Measurements from ENCODE around the gene PDK2.

PDK2 gene

GRCh38 chr17:50094753-50095619, at the start of gene PDK2:
Gene PDK2 (plus strand): TSS chr17:50095351. CDS start chr17:50095436, 85 bp downstream.
- peak; percentile 97 for DNase-seq (ENCODE audit: low spot score)

- no peak for DNase-seq (ENCODE audit: low spot score)
These were observed 49.0 kb upstream of the PDK2 start for GRCh38 chr17:50046179-50046578.

DNA sequence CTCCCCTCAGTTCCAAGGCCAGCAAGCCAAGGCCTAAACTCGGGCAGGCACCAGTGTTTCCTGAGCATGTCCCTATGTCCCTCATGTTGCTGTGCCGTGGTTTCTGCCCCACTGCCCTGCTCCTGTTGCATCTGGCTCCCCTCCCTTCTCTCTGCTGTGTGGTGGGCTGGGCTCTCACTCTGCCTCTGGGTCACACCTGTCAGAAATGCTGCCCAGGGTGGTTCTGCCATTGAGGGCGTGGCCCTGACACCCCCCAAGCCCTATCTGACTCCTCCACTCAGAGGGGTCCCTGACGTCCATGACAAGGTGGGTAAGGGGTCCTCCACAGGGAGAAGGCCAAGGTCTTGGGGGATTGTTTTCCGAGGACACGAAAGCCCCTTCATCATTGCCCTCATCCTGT, 48.5 kb upstream of the PDK2 start:
- DNase-seq (ENCODE audit: low spot score): no peak

GRCh38 chr17:50047083-50047482, 48.1 kb upstream of the PDK2 start:
- DNase-seq (ENCODE audit: low spot score): no peak

DNA sequence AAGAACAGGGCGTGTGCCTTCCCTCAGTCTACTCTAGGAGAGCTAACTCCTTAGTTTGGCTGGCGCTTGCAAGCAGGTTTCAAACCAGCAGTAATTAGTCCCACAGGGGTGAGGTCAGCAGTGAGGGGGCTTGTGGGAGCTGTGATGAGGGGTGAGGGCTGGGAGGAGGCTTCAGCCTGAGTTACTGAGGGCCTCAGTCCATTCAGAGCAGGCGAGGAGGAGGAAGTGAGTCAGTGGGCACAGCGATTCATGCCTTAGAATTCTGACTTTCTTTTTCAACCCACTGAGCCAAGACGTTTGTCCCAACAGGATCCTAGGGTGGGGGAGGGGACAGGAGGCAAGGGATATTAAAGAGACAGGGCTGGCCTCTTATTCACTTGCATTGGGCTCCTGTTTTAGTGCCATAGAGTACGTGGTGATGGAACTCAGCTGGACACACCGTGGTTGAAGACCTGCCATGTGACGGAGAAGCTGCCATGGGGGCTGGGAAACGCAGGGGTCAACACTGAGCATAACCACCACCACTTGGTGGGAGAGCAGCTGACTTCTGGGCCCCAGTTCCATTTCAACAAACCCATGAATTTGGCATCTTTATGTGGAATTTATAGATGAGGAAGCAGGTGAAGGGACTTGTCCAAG, 47.5 kb upstream of the PDK2 start:
- DNase-seq (ENCODE audit: low spot score): no peak

GRCh38 chr17:50048146-50048720, 46.9 kb upstream of the PDK2 start:
- DNase-seq (ENCODE audit: low spot score): no peak

- DNase-seq (ENCODE audit: low spot score): no peak
These were observed 46.2 kb upstream of the PDK2 start for GRCh38 chr17:50048988-50049387.

- DNase-seq (ENCODE audit: low spot score): no peak
These were observed 45.5 kb upstream of the PDK2 start for GRCh38 chr17:50049636-50050035.

- no peak for DNase-seq (ENCODE audit: low spot score)
These were observed 44.6 kb upstream of the PDK2 start for GRCh38 chr17:50050431-50051032.

DNA sequence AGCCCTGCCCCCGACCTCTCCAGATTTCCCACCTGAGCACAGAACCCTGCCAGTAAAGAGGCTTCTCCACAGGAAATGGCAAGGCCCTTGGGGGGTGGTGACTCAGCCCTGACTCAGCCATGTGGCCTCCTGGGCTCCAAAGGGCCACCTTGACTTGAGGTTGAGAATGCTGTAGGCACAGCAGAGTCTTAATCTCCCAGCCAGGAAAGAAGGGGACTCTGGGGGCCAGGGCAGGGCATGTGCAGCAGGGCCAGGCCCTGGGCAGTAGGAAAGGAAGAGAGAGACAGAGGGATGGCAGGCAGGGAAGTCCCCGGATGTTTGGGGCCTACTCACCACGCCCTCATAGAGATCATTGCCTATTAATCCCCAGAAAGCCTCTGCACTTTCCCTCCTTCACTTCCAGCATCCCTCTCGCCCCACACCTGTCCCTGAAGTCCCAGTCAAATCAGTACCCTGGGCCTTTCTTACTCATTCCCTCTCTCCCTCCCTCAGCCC, 44.0 kb upstream of the PDK2 start:
- no peak for DNase-seq (ENCODE audit: low spot score)

DNA sequence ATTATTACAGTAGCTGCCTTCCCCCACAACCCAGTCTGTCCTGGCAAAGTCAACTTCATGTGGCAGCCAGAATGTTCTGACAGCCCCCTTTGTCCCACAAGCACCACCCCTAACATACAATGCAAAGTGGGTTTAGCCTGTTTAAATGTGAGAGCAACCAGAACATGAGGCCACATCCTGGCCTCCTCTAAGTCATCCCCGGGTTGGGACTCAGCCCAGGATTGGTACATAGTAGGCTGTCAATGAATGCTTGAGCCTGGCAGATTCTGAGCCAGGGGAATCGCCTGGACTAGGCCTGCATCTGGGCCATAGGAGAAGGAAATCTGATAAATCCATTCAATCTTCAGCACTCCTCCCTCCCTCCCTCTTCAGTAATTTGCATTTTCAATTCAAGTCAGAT, 43.5 kb upstream of the PDK2 start:
- no peak for DNase-seq (ENCODE audit: low spot score)

GRCh38 chr17:50052241-50052796, 42.8 kb upstream of the PDK2 start:
- DNase-seq (ENCODE audit: low spot score): no peak

- no peak for DNase-seq (ENCODE audit: low spot score)
These were observed 42.1 kb upstream of the PDK2 start for GRCh38 chr17:50052822-50053653.

GRCh38 chr17:50053654-50053960, 41.5 kb upstream of the PDK2 start:
- no peak for DNase-seq (ENCODE audit: low spot score)

DNA sequence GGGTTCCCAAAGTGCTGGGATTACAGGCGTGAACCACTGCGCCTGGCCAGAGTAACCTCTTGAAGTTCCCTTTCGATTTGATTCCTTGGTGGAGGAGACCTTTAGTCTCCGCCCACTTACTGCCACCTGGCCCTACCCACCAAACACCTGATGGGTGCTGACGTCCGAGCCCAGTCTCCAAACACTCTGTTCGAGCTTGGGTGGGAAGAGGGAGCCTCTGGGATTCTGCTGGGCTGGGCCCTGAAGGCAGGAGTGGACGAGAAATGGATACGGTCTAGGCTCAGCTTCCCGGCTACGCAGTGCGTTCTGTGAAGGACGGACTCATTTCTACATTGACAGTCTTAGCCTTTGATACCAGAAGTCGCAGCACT, 40.1 kb upstream of the PDK2 start:
- peak; percentile 24 for DNase-seq (ENCODE audit: low spot score)

DNA sequence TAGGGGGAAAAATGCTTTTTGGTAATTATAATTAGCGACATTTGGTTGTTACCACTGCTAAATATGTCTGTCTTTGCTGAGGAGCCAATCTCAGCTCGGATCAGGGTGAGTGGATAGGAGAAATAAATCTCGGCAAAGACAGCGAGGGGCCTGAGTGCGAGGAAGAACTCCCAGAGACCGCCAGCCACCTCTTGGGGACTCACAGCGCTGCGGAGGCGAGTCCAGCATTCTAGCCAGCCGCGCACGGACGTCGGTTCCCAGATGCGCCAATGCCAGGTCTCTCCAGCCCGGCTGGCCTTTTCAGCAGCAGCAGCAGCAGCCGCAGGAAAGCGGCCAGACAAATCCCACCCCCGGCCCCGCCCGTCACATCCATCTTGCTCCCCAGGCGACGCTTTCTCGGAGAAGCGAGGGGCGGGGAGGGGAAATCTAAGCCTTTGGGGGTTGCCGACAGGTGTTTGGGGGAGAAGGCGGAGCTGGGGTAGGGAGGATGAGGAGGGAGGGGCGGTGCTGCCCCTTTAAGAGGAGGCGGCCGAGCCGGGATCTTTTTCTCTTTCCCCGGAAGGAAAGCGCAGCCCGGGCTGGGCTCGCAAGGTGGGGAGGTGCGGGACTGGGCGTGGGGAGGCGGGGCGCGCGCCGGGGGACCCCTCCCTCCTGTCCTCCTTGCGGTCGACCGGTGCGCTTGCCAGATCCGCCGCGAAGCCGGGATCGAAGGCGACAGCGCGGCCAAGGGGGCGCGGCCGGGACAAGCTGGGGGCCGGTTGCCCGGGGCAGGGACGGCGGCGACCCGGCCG, 39.5 kb upstream of the PDK2 start, which contains the start of gene ITGA3:
Gene ITGA3 (plus strand): TSS at position 685 of the 791 bp plus-strand sequence. CDS start 330 bp downstream, outside the sequence.
- DNase-seq (ENCODE audit: low spot score): peak; percentile 56

- DNase-seq (ENCODE audit: low spot score): peak; percentile 60
These were observed 38.8 kb upstream of the PDK2 start for GRCh38 chr17:50056217-50056960.

DNA sequence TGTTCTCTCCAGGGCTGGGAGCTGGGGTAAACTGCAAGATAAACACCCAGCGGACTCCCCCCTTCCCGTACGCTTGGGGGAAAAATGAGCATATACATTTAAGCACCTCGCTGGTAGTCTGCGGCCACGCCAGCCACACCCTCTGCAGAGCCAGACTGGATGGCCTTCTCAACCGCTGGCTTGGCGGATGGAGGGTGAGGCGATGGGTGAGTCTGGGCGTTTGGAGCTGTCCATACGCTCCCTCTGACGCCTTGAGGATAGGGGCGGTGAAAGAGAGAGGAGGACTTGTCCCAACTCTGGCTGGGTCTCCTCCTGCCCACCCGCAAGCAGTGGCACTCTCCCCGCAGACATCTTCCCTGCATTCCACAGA, 38.2 kb upstream of the PDK2 start:
- DNase-seq (ENCODE audit: low spot score): peak; percentile 15

DNA sequence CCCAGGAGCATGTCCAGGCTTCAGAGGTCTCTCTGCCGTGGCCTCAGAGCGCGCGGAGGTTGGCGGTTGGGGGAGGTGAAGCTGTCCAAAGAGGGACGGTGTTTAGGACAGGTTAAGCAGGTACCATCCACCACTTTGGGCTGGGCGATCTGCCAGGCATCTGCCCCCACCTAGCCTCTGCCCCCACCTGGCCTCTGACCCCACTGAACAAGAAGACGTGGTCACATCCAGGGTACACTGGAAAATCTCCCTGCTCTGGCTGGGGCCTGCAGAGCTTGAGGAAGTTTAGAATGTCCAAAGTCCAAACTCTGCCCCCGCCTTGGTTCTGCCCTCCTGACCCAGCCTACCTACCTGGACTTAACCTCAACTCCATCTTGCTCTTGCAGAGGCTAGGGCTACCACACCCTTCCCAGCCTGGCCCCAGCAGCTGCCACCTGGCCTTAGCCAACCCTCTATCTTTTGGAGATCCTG, 37.6 kb upstream of the PDK2 start:
- no peak for DNase-seq (ENCODE audit: low spot score)

All from Ammon's horn (tissue), 1 donor.